DMS 273 (cell line): Measurements from ENCODE around the gene RETREG3.

Source experiments
- DNase-seq: peaks from one replicate; lab custom pipeline; 2025; ENCODE audit not compliant: unreplicated experiment; lab: John Stamatoyannopoulos, UW

Gene RETREG3

GRCh38 chr17:42536372-42537155, 72.6 kb downstream of the RETREG3 start:
- peak; percentile 94 for DNase-seq

- peak; percentile 97 for DNase-seq
Measured at GRCh38 chr17:42536048-42536371, 73.2 kb downstream of the RETREG3 start, which contains the start of gene NAGLU. Gene NAGLU (plus strand): TSS chr17:42536241. CDS start chr17:42536273, 32 bp downstream.

- DNase-seq: peak; percentile 63
Measured at GRCh38 chr17:42535155-42536047, 73.8 kb downstream of the RETREG3 start.

GRCh38 chr17:42531455-42532354, 77.5 kb downstream of the RETREG3 start:
- DNase-seq: peak; percentile 83

GRCh38 chr17:42530952-42531454, 78.2 kb downstream of the RETREG3 start:
- DNase-seq: peak; percentile 61
